KG1 (cell line): ENCODE measurements around the gene TGFB1.

Experiments used
- DNase-seq: peaks from one replicate; lab custom pipeline; 2025; lab: John Stamatoyannopoulos, UW

Gene TGFB1

GRCh38 chr19:41341669-41342490 lies 11.8 kb downstream of the TGFB1 start:
- no peak for DNase-seq

GRCh38 chr19:41339936-41340335 lies 13.8 kb downstream of the TGFB1 start:
- DNase-seq, result no peak

- DNase-seq, result no peak
Measured at GRCh38 chr19:41335467-41335866, 18.3 kb downstream of the TGFB1 start.

- no peak for DNase-seq
Measured at GRCh38 chr19:41334793-41335192, 18.9 kb downstream of the TGFB1 start.

GRCh38 chr19:41332468-41332867 lies 21.3 kb downstream of the TGFB1 start:
- DNase-seq, result no peak

GRCh38 chr19:41332000-41332399 lies 21.7 kb downstream of the TGFB1 start:
- DNase-seq, result no peak

GRCh38 chr19:41330946-41331678 lies 22.6 kb downstream of the TGFB1 start:
- no peak for DNase-seq

GRCh38 chr19:41330481-41330880 lies 23.2 kb downstream of the TGFB1 start:
- no peak for DNase-seq

GRCh38 chr19:41328842-41329225 lies 24.9 kb downstream of the TGFB1 start:
- no peak for DNase-seq

- DNase-seq, result no peak
Measured at GRCh38 chr19:41328157-41328841, 25.4 kb downstream of the TGFB1 start.

- DNase-seq, result peak; percentile 96
Measured at GRCh38 chr19:41327576-41328156, 26.1 kb downstream of the TGFB1 start.

- DNase-seq, result peak; percentile 80
Measured at GRCh38 chr19:41327076-41327575, 26.6 kb downstream of the TGFB1 start.

GRCh38 chr19:41325947-41326706 lies 27.6 kb downstream of the TGFB1 start:
- DNase-seq, result no peak

- no peak for DNase-seq
Measured at GRCh38 chr19:41325640-41325946, 28.1 kb downstream of the TGFB1 start.

GRCh38 chr19:41324921-41325639 lies 28.6 kb downstream of the TGFB1 start:
- DNase-seq, result no peak

- DNase-seq, result no peak
Measured at GRCh38 chr19:41324231-41324702, 29.5 kb downstream of the TGFB1 start.

- no peak for DNase-seq
Measured at GRCh38 chr19:41323430-41324125, 30.1 kb downstream of the TGFB1 start.

GRCh38 chr19:41323023-41323422 lies 30.7 kb downstream of the TGFB1 start:
- DNase-seq, result no peak

- DNase-seq, result no peak
Measured at GRCh38 chr19:41322451-41322850, 31.3 kb downstream of the TGFB1 start.

GRCh38 chr19:41321600-41322270 lies 32.0 kb downstream of the TGFB1 start:
- DNase-seq, result no peak
